ENCODE results near the gene TMEM60. TPM values are rescaled to one million over a fixed set of nuclear protein-coding genes. Genes with fewer than 3 reads are reported as not detected.
A peak's percentile ranks its signal among the peaks of the same experiment; 100 is the strongest.

Gene TMEM60
- total RNA-seq, 3 donors from 2014 or later = 12.4 to 20.5 (median 17.4) TPM

DNA sequence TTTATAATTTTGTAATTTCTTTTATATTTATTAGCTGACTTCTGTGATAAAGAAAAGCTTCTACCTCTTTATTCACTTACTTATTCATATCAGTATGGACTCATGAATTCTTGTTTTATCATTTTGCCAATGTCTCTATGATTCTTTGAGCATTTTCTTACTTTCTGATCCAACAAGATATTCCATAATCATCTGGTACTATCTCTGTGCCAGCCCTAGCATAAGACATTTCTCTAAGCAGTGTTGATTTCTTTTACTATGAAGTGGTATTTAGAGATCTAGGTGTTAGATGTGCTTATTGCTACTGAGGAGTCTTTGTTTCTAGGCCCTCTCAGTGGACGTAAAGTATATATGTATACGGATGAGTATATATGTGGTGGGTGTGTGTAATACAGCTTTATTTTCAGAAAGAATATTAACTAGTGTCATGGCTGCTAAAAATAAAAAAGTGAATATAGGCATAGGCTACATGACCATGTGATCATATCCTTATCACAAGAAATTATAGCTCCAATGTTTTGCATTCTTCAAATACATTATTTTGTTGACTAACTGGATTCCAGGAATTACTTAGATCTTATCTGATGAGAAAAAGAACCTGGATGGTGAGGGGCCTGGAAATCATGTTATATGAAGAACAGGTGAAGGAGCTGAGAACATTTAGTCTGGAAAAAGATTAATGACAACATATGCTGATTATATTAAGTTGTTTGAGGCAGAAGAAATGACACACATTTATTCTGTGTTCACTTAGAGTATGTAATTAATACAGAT, 13.5 kb upstream of the TMEM60 start:
- ATAC-seq (no peak), DNase-seq (no peak)
- Histone ChIP-seq H3K9me3 (peaks cover 18% of the 10 kb centered on the region), H3K36me3 (ENCODE audit: low read depth) (no peaks in the 10 kb centered on the region), H3K4me3 (no peak overlapping the region), H3K4me1 (ENCODE audit: low read depth) (no peaks in the 10 kb centered on the region)
- intact Hi-C loops (cut with DNase I, micrococcal nuclease) = no loop called here
- no peak for TF ChIP-seq CTCF (IDR thresholded peaks at IDR 0.05)

GRCh38 chr7:77808517-77808916, 10.3 kb upstream of the TMEM60 start:
- intact Hi-C loops (cut with DNase I, micrococcal nuclease) = no loop called here
- H3K4me1 ChIP-seq (ENCODE audit: low read depth) = no peaks in the 10 kb centered on the region

GRCh38 chr7:77806425-77806824, 8.2 kb upstream of the TMEM60 start:
- intact Hi-C loops (cut with DNase I, micrococcal nuclease) = no loop called here
- no peak for DNase-seq
- no peak for TF ChIP-seq CTCF (IDR thresholded peaks at IDR 0.05)
- peaks cover 5% of the 10 kb centered on the region for H3K4me1 ChIP-seq (ENCODE audit: low read depth)
- H3K4me3 ChIP-seq = no peak overlapping the region
- no peaks in the 10 kb centered on the region for H3K36me3 ChIP-seq (ENCODE audit: low read depth)
- no peak for ATAC-seq
- peaks cover 25% of the 10 kb centered on the region for H3K9me3 ChIP-seq

More at GRCh38 chr7:77808517-77808916, 10.3 kb upstream of the TMEM60 start:
- no peak overlapping the region for H3K4me3 ChIP-seq
- no peaks in the 10 kb centered on the region for H3K36me3 ChIP-seq (ENCODE audit: low read depth)
- no peak for TF ChIP-seq CTCF (IDR thresholded peaks at IDR 0.05)
- ATAC-seq = no peak
- peaks cover 25% of the 10 kb centered on the region for H3K9me3 ChIP-seq
- DNase-seq = no peak

- Histone ChIP-seq H3K4me1 (ENCODE audit: low read depth) (peaks cover 21% of the 10 kb centered on the region), H3K9me3 (peaks cover 17% of the 10 kb centered on the region), H3K4me3 (no peak overlapping the region), H3K36me3 (ENCODE audit: low read depth) (peaks cover 7% of the 10 kb centered on the region)
- ATAC-seq (no peak), DNase-seq (no peak)
- intact Hi-C loops (cut with DNase I, micrococcal nuclease) = no loop called here
- TF ChIP-seq CTCF (IDR thresholded peaks at IDR 0.05) = no peak
Measured at GRCh38 chr7:77802557-77803405, 4.5 kb upstream of the TMEM60 start.

- Histone ChIP-seq H3K4me1 (ENCODE audit: low read depth) (peaks cover 35% of the 10 kb centered on the region), H3K9me3 (no peaks in the 10 kb centered on the region), H3K4me3 (no peak overlapping the region), H3K36me3 (ENCODE audit: low read depth) (peaks cover 7% of the 10 kb centered on the region)
- ATAC-seq (peak; percentile 5), DNase-seq (no peak)
- TF ChIP-seq CTCF (IDR thresholded peaks at IDR 0.05) = no peak
- intact Hi-C loops (cut with DNase I, micrococcal nuclease) = no loop called here
Measured at GRCh38 chr7:77800730-77801129, 2.5 kb upstream of the TMEM60 start.
